Activated naive CD4-positive, alpha-beta T cell treated with anti-CD3 and anti-CD28 coated beads, Interleukin-2, amount 50 U/mL, for 72 hours (primary cell): ENCODE measurements around the gene AMELY. TPM values are rescaled to one million over a fixed set of nuclear protein-coding genes. Genes with fewer than 3 reads are reported as not detected.
"Not testable (repeated sequence)": the region's sequence is repeated elsewhere in the genome, so short reads cannot be mapped to it uniquely, and the experiment has no call there.

ENCODE experiments used
- ATAC-seq, 2 donors: fragments of 150-1000 bp; cut with Tn5 transposase; 2 replicates each; pipeline ENCODE4 v1.10.0; 2021; ENCODE audit warnings: mild to moderate bottlenecking in 2 of 2, moderate library complexity in 2 of 2
- DNase-seq, 2 donors: peaks; one replicate each; pipeline ENCODE4 v3.0.0; 2021 to 2022; ENCODE audit warnings: low spot score in 2 of 2
- H3K27ac Mint-ChIP-seq, 2 donors: one replicate each; pipeline ENCODE4 v1.8.0; 2022; ENCODE audit warnings: mild to moderate bottlenecking in 2 of 2, mixed read lengths in 2 of 2
- H3K36me3 Mint-ChIP-seq, 2 donors: one replicate each; pipeline ENCODE4 v1.8.0; 2022; ENCODE audit warnings: mixed read lengths in 2 of 2
- H3K9me3 Mint-ChIP-seq, 2 donors: one replicate each; pipeline ENCODE4 v1.8.0; 2022; ENCODE audit warnings: mixed read lengths in 2 of 2
- total RNA-seq, 2 donors: library from RNA; stranded (reverse); gene quantifications; one replicate each; pipeline ENCODE4 v1.2.3, GENCODE V29; 2022

AMELY gene
- total RNA-seq, 2 donors from 2014 or later, result not detected

DNA sequence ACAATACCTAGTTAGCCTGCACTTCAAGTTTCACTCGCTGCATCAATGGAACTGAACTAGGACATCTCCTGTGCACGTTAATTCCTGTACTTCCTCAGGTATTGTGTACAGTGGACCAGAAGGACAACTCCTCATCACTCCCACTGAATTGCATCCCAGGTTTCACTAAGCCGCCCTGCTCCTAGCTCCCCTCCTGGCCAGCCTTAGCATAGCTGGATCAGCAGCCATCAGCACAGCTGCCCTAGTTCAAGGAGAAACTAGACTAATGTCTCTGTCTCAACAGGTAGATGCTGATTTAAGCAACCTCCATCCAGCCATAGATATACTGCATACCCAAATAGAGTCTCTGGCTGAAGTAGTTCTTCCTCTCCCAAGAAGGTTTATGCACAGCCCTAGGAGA lies 17.1 kb downstream of the AMELY start:
- no peak for ATAC-seq
- no peak for DNase-seq
- Mint-ChIP-seq H3K36me3 (no peaks in the 10 kb centered on the region), H3K9me3 (no peaks in the 10 kb centered on the region), H3K27ac (no peak overlapping the region)

DNA sequence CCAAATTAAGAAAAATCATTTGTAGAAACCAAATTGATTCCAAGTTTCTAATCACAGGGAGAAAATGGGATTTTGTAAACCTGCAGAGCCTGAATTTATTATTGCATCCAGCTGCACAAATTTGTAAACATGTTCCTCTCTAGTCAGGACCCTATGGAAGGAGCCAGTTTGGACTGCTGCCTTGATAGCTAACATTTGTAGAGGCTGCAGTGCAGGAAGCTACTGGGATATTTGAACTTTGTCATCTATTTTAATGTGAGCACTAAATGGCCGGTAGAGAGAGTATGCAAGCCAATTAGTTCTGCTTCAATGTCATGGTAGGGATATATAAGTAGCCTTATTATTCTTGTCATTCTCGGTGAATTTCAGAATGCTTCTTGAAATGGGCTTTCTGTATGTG lies 62.2 kb downstream of the AMELY start:
- H3K36me3 Mint-ChIP-seq, result no peaks in the 10 kb centered on the region
- no peak for DNase-seq

DNA sequence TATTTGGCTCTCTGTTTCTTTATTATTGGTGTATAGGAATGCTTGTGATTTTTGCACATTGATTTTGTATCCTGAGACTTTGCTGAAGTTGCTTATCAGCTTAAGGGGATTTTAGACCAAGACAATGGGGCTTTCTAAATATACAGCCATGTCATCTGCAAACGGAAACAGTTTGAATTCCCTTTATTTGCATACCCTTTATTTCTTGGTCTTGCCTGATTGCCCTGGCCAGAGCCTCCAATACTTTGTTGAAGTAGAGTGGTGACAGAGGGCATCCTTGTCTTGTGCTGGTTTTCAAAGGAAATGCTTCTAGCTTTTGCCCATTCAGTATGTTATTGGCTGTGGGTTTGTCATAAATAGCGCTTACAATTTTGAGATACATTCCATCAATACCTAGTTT lies 68.9 kb downstream of the AMELY start:
- not testable (repeated sequence) for H3K36me3 Mint-ChIP-seq, ATAC-seq, H3K27ac Mint-ChIP-seq, DNase-seq
- peaks cover 0 to 10% of the 10 kb centered on the region in 2 donors for H3K9me3 Mint-ChIP-seq

More for the DNA sequence above, 62.2 kb downstream of the AMELY start:
- Mint-ChIP-seq H3K9me3 (peaks cover 0 to 10% of the 10 kb centered on the region in 2 donors), H3K27ac (no peak overlapping the region)
- ATAC-seq, result no peak

Other genes starting within 250 kb of the AMELY start
- not detected for gene TBL1Y, start 1.1 kb downstream of the AMELY start, total RNA-seq